NCI-H2227 (cell line): Measurements from ENCODE around the gene ZHX3.
"Not testable (repeated sequence)": the region's sequence is repeated elsewhere in the genome, so short reads cannot be mapped to it uniquely, and the experiment has no call there.

Experiments used
- DNase-seq: peaks from one replicate; lab custom pipeline; 2025; ENCODE audit not compliant: unreplicated experiment; lab: John Stamatoyannopoulos, UW

The ZHX3 gene

DNA sequence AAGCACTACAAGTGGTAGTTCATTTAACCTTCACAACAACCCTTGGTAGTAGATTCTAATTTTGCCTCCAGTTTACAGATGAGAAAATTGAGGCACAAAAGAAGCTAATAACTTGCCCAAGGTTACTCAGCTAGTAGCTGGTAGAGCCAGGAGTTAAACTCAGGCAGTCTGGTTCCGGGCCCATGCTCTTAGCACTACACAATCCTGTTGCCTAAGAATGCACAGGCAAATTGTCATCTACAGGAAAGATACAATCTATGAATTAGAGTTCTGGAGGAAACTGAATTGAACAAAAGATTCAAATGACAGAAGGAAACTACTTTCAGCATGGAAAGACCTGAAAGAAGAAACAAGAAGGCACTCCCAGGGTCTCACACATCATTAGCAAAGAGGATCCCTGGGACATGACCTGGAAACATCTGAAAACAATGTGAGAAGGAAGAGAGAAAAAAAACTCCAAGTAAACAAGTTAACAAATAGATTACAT, 56.8 kb downstream of the ZHX3 start:
- no peak for DNase-seq

DNA sequence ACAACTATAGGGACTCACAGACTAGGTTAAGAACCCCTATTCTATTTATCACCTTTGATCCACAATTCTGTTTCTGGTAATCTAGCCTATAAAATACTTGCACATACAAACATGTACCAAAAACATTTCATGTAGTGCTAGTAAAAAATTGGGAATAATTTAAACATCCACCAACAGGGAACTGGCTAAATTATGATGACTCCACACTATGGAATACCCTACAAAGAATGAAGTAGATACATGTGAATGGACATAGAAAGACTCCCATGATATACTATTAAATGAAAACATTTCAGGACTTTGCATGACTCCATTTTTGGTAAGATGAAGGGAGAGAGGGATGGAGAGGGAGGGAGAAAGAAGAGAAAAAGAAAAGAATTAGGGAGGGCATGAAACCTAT, 58.2 kb downstream of the ZHX3 start:
- DNase-seq, result no peak

DNA sequence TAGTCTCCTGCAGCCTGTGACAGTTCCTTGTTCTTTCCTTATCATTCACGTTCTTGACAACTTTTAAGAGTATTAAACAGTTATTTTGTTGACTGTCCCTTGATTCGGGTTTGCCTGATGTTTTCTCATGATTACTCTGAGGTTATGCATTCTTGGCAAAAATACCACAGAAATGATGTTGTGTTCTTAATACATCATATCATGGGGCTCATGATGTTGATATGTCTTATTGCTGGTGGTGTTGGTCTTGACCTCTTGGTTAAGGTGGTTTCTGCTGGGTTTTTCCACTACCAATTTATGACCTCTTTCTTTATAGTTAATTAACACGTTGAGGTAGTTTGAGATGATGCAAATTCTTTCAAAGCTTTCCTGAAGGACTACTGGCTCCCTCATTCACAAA, 59.1 kb downstream of the ZHX3 start:
- DNase-seq, result no peak

DNA sequence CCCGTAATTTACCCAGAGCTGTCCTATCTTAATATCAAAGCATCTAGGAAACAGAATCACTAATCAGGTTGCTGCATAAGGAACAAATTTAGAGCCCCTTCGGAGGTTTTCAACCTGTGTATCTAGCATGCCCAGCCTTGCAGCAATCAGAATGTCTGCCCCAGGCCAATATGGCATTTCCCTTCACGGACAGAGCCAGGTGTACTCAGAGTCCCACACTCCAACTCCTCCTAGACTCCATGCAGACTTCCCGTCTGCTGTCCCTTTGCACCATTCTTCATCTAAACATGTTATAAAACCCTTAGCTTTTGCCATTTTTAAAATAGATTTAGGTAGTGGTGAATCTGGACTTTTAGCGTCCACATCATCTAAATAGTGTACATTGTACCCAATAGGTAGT, 61.0 kb downstream of the ZHX3 start:
- DNase-seq, result no peak

DNA sequence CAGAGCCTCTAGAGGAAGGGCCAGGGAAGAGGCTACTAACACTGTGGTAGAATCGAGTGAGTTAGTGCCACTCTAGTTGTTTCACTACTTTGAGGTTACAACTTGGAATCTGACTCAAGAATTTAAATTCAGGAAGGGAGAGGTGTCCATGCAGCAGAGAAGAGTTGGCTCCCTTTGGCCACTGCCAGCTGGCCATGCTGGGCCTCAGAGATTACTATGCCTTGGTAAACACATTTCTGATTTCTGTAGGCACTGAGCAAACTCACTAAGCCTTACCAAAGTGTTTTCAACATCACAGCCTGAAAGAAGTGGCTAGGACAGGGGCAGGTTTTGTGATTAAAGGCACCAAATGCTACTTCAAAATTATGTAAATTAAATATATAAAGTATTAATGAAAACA, 61.9 kb downstream of the ZHX3 start:
- DNase-seq, result no peak

DNA sequence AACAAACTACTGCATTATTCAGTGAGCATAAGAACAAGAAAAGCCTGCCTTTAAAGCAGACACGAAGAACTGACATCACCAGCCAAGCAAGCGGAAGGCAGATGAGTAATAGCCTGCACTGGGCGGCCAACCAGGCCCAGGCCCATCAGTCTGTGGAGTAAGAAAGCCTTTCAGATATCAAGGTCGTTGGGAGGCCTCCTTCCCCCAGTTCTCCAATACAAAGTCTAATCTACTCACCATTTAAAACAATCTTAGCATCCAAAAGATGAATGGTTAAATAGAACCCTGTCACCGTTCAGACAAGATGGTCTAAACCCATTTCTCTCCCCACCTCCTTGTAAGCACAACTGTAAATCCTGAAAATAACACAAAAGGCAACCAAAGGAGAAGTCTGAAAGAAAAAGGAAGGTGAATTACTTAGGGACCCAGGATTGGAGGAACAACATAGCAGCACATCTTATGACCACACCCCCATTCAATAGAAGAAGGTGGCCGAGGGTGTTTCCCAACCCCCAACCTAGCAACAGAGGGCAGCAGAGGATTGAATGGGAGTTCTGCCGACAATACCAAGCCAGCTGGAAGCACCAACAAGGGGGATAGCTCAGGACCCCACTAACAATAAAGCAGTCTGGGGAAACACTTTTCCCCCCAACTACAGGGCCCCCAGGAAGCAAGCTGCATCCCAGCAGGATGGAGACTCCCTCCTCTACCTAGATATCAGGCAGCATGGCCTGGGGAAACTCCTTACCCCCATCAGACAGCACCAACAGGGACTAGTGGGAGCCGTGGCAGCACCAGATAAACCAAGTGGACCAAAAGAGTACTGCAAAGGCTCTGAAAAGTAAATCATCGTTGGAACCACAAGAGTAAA, 67.9 kb downstream of the ZHX3 start:
- peak; percentile 71 for DNase-seq

DNA sequence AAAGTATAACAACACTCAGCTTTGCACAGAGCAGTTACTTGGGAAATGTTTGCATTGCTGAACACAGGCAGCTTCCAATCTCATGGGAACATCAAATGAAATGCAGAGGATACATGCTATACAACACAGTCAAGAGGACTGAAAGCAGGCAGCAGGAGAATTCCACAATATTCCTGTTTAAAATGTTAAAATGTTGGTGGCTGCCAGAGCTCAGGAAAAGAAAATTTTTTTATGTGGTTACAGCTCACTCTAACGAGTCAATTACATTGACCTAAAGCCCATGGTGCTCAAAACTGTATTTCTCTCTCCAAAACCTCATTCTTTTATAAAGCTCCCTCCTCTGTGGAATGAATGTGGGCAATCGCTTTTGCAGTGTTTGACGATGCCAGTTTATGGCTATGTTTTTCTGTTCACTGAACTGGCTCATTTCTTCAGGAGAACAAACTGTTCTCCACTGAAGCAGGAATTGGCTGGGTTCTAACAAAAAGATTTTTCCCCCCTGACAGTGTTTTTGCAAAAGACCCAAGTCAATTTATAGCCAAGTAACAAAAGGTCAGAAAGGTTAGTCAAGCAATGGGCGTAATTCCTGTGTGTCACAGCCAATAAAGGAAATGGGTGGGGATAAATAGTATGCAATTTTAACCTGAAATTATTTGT, 69.0 kb downstream of the ZHX3 start:
- DNase-seq, result no peak

DNA sequence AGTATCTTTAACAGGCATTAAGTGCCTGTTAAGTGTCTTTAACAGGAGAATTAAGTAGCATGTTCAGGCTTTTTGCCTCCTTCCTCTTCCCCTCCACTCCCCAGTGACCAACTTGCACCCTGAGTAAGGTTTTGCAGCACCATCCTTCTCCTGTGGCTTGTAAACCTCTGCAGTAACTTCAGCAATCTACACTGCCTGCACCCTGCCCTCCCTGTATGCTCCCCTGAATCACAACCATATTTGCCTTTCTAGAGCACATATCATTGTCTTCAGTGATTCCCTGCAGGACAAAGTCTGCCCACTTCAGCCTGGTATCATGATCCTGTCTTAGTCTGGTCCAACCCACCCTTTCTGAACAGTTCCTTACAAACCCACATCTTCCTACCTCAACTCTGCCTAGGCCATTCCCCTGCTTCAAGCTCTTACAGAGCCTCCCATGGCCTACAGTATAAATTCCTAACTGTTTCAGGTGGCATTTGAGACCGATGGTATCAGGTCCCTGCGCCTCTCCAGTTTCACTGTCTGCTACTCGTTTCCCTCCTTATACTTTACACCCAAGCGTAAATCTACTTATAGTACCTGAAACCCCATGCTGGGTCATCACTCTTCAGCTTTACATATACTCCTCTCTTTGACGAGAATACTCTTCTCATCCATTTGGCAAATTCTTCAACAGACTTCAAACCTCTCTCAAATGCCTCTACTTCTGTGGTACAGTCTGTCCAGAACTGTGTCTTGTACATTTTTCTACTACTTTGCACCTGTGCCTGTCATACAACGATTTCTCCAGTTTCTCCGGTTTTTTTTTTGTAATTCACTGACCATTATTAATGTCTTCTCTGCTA, 69.8 kb downstream of the ZHX3 start:
- no peak for DNase-seq

DNA sequence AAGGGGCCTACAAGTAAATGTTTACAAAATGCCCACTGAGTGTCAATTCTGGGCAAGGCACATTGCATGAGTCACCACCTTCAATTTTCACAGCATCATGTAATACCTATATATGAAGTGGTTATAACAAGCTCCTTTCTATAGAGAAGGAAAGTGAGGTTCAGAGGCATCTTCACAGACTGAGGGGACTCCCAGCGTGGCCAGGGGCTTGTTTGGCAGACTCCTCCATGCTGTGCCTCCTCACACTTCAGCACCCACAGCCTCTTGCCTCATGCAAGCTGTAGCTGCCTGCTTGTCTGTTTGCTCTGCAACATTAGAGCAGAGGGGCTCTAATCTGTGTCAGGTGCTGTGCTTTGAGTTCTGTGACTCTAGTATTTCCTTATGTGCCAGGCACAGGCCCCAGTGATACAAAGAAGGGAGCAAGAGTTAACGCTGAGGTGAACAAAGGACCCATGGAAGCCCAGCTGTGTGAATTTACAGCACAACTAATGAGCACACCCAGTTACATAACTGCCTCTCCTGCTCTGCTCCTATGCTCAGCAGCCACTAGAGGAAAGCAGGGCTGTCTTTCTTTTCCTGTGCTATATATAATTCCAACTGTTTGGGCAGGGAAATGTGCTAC, 72.3 kb downstream of the ZHX3 start:
- DNase-seq, result peak; percentile 76

DNA sequence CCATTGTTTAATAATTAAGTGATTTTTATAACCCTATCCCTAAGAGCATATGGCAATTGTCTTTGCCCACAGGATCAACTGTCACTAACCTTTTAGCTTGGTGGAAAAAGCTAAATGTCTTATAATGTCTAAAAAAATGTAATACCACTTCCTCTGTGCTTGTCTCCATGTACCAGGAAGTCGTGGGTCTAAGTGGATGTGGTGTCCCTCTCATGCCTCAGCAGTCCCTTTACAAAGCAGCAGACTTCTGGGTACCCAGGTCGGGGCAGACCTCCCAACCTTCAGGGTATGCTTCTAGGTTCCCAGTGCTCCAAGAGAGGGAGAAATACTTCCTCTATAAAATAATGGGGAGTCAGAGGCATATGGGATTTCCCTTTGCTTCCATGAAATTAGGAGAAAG, 74.7 kb downstream of the ZHX3 start:
- no peak for DNase-seq

DNA sequence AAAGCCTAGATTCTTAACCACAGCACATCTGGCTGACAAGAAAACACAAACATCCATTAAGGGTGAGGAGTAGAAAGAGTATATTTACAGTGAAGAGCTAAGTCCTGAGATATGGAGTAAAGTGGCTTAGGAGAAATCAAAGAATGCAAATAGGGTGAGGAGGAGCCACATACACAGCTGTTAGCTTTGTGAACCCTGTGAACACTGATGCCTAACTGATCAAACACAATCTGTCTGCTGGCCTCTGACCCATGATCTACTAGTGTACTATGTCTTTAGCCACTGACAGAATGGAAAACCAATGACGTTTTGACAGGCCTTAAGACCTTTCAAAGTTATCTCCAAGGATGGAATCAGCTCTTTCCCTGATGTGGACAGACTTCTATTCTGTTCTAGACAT, 75.2 kb downstream of the ZHX3 start:
- no peak for DNase-seq

DNA sequence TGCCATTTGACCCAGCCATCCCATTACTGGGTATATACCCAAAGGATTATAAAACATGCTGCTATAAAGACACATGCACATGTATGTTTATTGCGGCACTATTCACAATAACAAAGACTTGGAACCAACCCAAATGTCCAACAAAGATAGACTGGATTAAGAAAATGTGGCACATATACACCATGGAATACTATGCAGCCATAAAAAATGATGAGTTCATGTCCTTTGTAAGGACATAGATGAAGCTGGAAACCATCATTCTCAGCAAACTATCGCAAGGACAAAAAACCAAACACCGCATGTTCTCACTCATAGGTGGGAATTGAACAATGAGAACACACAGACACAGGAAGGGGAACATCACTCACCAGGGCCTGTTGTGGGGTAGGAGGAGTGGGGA, 80.3 kb downstream of the ZHX3 start:
- DNase-seq, result not testable (repeated sequence)

DNA sequence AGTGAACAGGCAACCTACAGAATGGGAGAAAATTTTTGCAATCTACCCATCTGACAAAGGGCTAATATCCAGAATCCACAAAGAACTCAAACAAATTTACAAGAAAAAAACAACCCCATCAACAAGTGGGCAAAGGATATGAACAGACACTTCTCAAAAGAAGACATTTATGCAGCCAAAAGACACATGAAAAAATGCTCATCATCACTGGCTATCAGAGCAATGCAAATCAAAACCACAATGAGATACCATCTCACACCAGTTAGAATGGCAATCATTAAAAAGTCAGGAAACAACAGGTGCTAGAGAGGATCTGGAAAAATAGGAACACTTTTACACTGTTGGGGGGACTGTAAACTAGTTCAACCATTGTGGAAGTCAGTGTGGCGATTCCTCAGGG, 80.7 kb downstream of the ZHX3 start:
- DNase-seq, result not testable (repeated sequence)

DNA sequence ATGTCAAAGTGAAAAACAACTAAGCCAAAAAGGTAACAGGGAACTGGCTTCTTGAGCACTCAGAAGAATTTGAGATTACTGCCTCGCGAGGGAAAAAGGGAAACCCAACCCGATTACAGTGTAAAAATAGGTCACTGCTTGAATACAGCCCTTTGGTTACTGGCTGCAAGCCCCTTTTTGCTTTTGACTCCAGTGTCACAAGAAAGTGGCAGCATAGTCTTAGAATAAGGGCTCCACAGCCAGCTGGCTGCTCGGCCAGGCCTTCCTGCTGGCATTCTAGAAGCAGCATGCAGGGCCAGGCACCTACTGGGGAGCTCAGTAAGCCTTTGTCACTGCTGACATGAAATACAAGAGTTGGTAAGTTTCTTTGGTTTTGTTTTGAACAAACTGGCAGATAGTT, 83.0 kb downstream of the ZHX3 start:
- peak; percentile 50 for DNase-seq

DNA sequence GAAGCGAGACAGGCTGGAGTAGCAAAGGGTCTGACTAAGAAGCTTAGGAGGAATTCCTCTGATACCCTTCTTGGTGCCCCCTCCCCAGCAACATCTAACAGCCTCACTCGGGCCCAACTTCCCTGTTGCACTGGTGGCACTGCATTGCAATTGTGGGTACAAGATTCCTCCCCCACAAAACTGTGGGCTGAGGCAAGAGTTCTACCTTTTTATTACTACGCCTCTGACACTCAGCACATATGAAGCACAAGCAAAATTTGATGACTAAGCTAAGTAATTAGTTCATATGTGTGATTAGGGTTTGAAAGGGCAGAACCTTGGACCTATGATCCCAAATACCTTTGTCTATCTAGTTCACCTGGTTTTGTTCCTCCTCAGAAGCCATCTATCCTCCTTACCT, 83.5 kb downstream of the ZHX3 start:
- no peak for DNase-seq

DNA sequence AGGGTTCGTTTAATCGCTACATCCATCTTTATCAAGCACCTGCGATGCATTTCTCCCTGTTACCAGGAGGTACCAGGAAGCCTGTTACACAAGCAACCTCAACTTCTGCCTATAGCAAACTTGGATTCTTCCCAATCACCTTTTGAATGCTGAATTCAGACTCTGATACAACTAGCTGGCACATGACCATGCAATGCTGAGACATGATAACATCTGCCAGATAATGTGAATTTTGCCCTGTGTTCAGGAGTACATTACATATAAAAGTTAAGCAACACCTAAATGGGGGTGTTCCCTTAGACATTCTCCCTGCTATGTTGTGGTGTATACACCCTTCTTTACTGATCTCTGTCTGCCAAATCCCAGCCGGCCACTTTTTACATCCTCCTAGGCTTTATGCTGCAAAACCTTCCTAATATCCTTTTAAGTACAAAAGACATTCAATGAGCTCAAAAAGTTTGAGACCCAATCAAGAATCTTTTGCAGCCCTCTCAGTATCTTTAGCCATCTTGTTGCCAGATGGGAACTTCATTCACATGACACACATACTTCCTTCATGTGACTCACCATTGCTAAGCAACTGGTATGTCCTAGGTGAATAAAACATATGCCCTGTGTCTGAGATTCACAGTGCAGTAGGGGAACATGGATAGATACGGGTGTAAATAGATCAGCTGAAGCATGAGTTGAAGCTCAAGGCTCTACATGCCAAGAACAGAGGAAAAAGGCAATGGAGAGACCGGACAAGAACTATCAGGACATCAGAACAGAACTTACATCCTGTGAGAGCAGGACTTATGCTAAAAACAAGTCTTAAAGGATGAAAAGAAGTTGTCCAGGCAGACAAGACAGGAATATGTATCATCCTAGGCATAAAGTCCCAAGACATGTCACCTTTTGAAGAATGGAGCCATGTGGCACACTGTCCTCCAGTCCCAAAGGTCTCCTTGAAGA, 84.3 kb downstream of the ZHX3 start:
- DNase-seq, result no peak

DNA sequence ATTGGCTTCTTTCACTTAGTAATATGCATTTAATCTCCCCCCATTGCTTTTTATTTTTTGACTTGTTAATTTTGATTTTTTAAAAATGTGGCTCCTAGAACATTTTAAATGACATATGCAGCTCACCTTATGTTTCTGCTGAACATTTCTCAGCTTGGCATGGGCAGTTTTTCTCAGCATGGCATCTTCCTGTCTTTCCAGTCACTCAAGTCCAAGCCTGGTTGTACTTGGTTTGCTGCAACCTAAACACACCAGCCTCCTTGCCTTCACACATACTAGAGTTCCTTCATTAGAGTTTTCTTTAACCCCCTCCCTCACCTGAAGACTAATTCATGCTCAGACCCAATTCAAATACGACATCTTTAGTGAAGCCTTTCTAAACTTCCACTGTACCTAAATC, 86.4 kb downstream of the ZHX3 start:
- no peak for DNase-seq

DNA sequence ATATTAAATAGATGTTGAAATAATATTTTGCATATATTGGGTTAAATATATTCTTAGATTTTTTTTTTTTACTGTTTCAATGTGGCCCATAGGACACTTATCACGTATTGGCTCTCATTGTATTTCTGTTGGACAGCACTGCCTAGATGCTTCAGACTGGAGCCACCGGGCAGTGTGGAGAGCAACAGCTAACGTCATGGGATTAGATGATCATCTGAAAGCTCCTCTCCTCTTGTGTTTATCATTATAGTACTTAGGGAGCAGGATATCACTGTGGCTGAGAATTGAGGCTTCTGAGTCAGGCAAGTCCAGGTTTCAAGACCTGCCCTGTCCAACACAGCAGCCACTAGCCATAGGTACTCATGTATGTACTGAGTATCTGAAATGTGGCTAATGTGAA, 87.4 kb downstream of the ZHX3 start:
- DNase-seq, result peak; percentile 39

DNA sequence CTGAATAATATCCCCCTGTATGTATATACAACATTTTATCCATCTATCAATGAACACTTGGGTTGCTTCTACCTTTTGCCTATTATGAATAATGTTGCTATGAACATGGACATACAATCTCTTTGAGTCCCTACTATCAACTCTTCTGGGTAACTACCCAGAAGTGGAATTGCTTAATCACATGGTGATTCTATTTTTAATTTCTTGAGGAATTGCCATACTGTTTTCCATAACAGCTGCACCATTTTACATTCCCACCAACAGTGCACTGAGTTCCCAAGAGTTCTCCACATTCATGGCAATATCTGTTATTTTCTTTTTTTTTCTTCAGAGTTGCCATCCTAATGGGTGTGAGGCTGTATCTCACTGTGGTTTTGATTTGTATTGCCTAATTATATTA, 88.3 kb downstream of the ZHX3 start:
- DNase-seq, result no peak

DNA sequence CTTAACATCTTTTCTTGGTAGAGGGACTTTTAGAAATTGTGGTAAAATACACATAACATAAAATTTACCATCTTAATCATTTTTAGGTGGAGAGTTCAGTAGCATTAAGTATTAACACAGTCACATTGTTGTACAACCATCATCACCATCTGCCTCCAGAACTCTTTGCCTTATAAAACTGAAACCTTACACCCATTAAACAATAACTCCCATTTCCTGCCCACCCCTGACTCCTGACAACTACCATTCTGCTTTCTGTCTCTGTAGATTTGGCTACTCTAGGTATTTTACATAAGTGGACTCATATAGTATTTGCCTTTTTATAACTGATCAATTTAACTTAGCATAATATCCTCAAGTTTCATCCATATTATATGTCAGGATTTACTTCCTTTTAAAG, 88.7 kb downstream of the ZHX3 start:
- no peak for DNase-seq
